ENCODE measurements around the gene SH3GL3. TPM values are rescaled to one million over a fixed set of nuclear protein-coding genes. Genes with fewer than 3 reads are reported as not detected.

The SH3GL3 gene
- total and polyA plus RNA-seq, 2 of the 13 experiments (the other 11 are each of a cell fraction or from before 2014, with no cell fraction given) = not detected

DNA sequence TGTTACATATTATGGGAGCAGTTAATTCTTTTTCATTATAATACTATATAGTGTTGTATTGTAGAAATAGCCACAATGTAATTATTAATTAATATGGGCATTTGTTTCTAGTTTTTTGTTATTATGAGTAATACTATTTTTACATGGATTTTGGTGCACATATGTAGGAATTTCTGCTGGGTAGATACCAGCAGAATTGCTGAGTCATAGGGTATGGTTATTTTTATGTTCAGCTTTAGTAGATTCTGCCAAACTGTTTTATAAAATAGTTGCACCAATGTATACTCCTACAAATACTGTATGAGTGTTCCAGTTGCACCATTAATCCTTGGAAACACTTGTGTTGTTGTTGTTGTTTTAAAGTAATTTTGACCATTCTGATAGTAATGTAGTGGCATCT is 91.5 kb downstream of the SH3GL3 start:
- no peaks in the 10 kb centered on the region for H3K36me3 ChIP-seq (replicated peaks in 1 of 2; ENCODE audit: control insufficient read depth in 1 of 2, insufficient read depth in 2 of 2, low read length in 2 of 2)
- H4K20me1 ChIP-seq (ENCODE audit: insufficient read depth, low read length) = no peaks in the 10 kb centered on the region
- TF ChIP-seq ZNF569 (CRISPR knock-in tag; IDR thresholded peaks at IDR 0.05; ENCODE audit: borderline replicate concordance) (no peak), SP140L (CRISPR knock-in tag; IDR thresholded peaks at IDR 0.05; ENCODE audit: borderline replicate concordance) (no peak), RFXAP (CRISPR knock-in tag; IDR thresholded peaks at IDR 0.05; ENCODE audit: borderline replicate concordance) (no peak), MAFK (conservative IDR thresholded peaks at IDR 0.05 in 1 of 2, IDR thresholded peaks at IDR 0.05 in 1 of 2; ENCODE audit: low read length in 2 of 2) (peak; percentile 35 to 50; a peak in 3 of 4 replicates), ZNF574 (CRISPR knock-in tag; IDR thresholded peaks at IDR 0.05) (no peak), PAX8 (CRISPR knock-in tag; IDR thresholded peaks at IDR 0.05; ENCODE audit: borderline replicate concordance) (no peak), ZNF75D (CRISPR knock-in tag; IDR thresholded peaks at IDR 0.05; ENCODE audit: borderline replicate concordance) (no peak), MATR3 (CRISPR knock-in tag; IDR thresholded peaks at IDR 0.05) (no peak), TCF12 (IDR thresholded peaks at IDR 0.05) (no peak), TCF12 (CRISPR knock-in tag; IDR thresholded peaks at IDR 0.05) (no peak), SUZ12 (IDR thresholded peaks at IDR 0.05; ENCODE audit: low read depth, low read length) (no peak), NFE2L2 (IDR thresholded peaks at IDR 0.05; ENCODE audit: low read length) (peak; percentile 77), ZNF180 (CRISPR knock-in tag; IDR thresholded peaks at IDR 0.05; ENCODE audit: borderline replicate concordance, low read depth) (no peak), PPARG (CRISPR knock-in tag; conservative IDR thresholded peaks at IDR 0.05) (no peak), SP2 (CRISPR knock-in tag; IDR thresholded peaks at IDR 0.05) (no peak)
- TF ChIP-seq, protein P1, sequence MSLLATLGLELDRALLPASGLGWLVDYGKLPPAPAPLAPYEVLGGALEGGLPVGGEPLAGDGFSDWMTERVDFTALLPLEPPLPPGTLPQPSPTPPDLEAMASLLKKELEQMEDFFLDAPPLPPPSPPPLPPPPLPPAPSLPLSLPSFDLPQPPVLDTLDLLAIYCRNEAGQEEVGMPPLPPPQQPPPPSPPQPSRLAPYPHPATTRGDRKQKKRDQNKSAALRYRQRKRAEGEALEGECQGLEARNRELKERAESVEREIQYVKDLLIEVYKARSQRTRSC (CRISPR knock-in tag; IDR thresholded peaks at IDR 0.05; ENCODE audit: low read depth) = no peak
- TF ChIP-seq, protein P2, sequence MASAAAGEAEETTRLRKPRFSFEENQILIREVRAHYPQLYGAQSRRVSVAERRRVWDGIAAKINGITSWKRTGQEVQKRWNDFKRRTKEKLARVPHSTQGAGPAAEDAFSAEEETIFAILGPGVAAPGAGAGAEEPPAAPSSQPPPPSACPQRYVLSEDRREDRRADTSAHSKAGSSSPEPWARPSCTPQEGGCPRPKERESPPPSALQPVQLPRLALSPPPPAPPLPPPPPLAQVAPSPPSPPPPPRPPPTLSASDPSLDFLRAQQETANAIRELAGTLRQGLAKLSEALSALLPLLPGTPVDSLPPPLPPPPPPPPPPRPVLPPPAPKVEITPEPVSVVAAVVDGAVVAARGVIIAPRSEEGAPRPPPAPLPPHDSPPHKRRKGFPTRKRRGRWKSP (CRISPR knock-in tag; IDR thresholded peaks at IDR 0.05) = no peak

More for the DNA sequence above, 91.5 kb downstream of the SH3GL3 start:
- Histone ChIP-seq H3K27me3 (ENCODE audit: control insufficient read depth in 1 of 2, insufficient read depth in 2 of 2, low read length in 2 of 2) (no peaks in the 10 kb centered on the region), H2AFZ (ENCODE audit: low read length) (no peak overlapping the region), H3K4me1 (ENCODE audit: insufficient read depth, low read length) (no peaks in the 10 kb centered on the region), H3K4me3 (replicated peaks in 1 of 3; ENCODE audit: insufficient read depth in 1 of 3, low read depth in 2 of 3, low read length in 3 of 3) (no peak overlapping the region), H3K27ac (ENCODE audit: extremely low read length, insufficient read depth, low read length) (no peak overlapping the region), H3K9ac (ENCODE audit: insufficient read depth, low read depth, low read length) (no peak overlapping the region), H3K79me2 (ENCODE audit: insufficient read depth, low read length) (no peaks in the 10 kb centered on the region), H3K9me3 (ENCODE audit: low read length) (no peaks in the 10 kb centered on the region), H3K4me2 (ENCODE audit: low read depth, low read length) (no peak overlapping the region)
- BruUV-seq (replicated peaks) = no TSS peak
- FAIRE-seq = no peak
- no peak for DNase-seq (ENCODE audit: low spot score)
- intact Hi-C loops (cut with micrococcal nuclease; ENCODE audit: unreplicated experiment) (no loop called here), in situ Hi-C loops (cut with HindIII; ENCODE audit: extremely low pct_ligation_motif_present, low pct_unique_long_range_greater_than_20kb) (no loop called here)
- ChIA-PET POLR2A (no interaction called here), CTCF (ENCODE audit: low intra/inter-chr PET ratio, low total read pairs) (no interaction called here)
- no peak for ATAC-seq

Measured in HepG2 (cell line).